GM18909 (cell line): ENCODE results near the gene MEN1.
"Not testable (repeated sequence)": the region's sequence is repeated elsewhere in the genome, so short reads cannot be mapped to it uniquely, and the experiment has no call there.

Source experiments
- ATAC-seq: cut with Tn5 transposase; IDR thresholded peaks from one replicate; pipeline ENCODE4 v1.9.1; 2021; ENCODE audit warnings: mild to moderate bottlenecking; ENCODE audit not compliant: unreplicated experiment, poor library complexity

Gene MEN1

DNA sequence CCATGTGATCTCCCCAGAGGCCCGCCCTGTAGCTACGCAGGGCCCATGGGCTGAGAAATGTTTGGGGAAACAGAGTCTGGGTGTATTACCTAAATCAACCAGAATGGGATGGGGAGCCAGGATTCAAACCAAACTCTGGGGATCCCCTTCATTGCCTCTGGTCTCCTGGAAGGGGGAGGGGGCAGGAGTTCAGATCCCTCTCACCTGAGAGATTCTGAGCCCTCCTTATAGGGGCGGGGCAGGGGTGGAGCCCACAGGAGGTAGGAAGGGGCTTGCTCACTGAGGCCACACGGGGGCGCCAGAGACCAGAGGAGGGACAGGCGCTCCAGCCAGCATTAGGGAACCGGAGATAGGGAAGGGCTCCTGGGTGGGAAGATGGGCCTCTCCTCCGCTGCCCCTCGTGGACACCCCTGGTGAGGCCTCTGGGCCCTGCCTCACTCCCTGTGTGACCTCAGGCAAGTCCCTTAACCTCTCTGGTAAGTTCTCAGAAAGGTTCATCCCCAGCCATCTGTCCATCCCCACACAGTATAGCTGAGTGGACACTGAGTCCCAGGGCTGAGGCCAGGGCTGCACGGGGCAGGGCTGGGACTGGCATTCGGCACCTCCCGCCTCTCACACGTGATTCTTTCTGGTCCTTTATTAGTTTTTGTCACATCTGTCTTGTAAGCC lies 36.8 kb upstream of the MEN1 start:
- ATAC-seq, result no peak

DNA sequence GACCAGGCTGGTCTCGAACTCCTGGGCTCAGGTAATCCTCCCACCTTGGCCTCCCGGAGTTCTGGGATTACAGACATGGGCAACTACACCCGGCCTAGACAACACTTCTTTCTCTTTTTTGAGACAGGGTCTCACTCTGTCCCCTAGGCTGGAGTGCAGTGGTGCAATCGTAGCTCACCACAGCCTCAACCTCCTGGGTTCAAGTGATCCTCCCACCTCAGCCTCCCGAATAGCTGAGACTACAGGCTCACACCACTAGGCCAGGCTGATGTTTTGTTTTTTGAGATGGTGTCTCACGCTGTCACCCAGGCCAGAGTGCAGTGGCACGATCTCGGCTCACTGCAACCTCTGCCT lies 35.4 kb upstream of the MEN1 start:
- ATAC-seq, result not testable (repeated sequence)

DNA sequence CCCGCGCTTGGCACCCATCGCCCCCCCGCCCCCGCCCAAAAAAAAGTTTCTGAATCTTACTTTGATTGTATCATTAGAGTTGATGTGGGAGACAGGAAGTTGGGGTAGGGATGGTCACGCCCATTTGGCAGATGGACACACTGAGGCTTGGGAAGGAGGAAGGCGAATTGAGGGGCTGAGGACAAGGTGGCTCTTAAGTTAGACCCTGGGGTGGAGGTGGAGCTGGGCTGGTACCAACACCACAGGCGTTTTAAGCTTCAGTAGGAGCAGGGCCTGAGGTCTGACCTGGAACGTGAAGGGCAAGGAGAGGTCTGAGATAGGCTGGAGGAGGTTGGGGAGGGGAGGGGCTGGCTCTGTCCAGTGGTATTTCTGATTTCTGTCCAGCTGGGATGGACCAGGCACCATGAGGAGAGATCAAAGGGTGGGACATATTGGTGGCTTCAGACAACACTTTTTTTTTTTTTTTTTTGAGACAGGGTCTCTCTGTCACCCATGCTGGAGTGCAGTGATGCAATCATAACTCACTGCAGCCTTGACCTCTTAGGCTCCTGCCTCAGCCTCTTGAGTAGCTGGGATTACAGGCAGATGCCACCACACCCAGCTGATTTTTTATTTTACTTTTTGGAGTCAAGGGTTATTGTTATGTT lies 34.9 kb upstream of the MEN1 start:
- no peak for ATAC-seq

DNA sequence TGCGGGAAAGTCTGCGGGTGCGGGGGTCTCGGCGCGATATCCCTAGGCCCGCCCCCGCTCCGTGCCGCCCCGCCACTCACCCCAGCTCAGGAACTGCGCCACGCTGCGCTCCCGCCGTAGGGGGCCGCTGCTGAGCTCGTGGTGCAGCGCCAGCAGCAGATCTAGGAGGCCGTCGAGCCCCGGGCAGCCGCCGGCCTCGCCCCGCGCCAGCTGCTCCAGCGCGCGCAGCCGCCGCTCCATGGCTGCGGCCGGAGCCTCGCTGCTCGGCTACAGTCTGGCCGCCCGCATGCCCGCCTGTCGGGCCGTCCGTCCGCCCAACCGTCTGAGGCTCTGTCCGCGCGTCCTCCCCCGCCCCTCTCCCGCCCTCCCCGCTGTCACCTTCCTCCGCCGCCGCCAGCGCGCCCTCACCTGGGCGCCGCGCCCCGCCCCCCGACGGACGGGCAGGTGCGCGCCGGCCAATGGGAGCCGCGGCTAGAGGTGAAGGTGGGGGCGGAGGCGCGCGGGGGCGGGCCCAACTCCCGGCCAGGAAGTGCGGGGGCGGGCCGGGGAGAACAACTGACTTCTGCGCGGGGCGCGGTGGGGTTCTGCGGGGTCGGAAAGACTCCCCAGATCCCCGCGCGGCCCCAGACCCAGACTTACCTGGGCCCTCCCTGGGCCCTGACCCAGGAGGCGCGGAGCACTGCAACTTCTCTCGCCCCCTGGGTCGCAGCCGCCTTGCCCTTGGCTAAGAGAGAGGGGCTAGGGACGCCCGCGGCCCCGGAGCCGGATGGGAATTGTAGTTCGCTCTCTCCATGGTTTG lies 34.2 kb upstream of the MEN1 start, which contains the start of gene CDC42BPG:
Gene CDC42BPG (minus strand): TSS at position 324 of the 799 bp plus-strand sequence. CDS start 84 bp downstream, at position 240.
- ATAC-seq, result no peak

DNA sequence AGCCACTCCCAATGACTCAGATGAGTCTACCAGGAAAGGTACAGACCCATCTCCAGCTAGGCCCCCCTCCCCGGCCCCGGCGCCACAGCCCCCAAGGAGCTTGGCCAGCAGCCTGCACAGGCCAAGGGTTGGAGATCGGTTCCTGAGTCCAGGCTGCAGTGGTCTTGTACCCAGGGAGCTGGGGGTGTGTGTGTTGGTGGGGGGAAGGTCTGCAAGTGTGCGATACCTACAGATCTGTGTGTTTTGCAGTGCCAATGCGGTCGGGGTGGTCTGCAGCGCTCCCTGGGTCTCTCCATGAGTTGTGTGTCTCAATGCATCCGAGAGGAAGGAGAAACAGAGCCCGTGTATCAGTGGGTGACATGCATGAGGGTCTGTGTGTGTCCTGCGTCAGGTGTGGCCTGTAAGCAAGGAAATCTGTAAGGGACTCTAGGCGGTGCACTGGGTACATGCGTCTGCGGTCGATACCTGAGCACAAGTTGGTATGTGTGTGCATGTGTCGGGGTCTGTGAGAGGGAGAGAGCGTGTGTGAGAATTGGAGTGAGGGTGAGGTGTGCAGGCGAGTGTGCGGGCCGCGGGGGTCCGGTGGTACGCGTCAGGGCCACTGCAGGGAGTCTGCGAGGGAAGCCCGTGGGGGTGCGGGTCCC lies 33.5 kb upstream of the MEN1 start:
- ATAC-seq, result no peak

DNA sequence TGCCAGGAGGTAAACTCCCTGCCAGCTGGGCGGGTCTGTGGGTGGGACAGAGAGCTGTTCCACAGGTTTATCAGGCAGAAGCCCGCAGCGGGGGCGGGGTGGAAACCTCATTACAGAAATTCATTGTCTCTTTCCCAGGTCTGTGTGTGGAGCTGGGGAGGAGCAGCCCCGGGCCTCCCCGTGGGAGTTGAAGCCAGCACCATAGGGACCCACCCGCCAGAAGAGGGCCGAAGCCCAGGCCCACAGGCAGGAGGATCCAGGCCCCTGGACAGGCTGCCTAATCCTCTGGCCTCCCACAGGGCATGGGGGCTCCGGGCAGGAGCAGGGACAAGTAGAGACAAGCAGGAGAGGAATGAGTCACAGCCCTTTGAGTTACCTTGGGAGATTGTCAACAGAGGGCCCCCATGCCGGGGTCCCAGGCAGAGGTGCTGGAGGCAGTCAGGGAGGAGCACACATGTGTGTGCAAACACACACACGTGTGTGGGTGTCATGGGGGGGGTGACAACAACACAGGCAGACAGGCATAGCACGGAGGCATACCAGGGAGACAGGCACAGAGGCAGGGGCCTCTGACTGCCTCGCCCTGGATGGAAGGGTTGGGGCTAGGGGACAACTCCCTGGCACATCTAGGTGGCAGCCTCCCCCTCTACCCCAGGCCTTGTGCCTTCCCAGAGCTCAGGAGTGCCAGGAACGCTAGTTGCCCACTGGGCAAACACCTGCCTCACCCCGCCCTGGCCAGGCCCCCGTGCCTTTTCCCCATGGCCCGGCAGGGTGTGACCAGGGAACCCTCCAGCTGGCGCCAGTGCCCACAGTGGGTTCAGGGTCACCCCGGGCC lies 32.7 kb upstream of the MEN1 start:
- no peak for ATAC-seq

DNA sequence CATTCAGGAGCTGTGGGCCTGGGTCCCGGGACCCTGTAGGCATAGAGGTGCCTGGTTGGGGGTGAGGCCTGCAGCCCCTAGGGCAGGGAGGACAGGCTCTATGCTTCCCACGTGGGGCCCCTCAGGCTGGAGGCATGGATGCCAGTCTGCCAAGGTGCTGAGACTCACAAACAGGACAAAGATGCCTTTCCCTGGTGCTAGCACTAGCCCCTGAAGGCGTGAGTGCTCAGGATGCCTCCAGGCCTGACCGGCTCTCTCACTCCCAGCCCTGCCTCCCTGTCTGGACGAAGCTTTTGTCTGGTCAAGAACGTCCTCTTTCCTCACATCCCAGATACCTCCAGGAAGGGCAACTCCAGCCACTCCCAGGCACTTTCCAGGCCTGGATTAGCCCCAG lies 32.0 kb upstream of the MEN1 start:
- ATAC-seq, result no peak

DNA sequence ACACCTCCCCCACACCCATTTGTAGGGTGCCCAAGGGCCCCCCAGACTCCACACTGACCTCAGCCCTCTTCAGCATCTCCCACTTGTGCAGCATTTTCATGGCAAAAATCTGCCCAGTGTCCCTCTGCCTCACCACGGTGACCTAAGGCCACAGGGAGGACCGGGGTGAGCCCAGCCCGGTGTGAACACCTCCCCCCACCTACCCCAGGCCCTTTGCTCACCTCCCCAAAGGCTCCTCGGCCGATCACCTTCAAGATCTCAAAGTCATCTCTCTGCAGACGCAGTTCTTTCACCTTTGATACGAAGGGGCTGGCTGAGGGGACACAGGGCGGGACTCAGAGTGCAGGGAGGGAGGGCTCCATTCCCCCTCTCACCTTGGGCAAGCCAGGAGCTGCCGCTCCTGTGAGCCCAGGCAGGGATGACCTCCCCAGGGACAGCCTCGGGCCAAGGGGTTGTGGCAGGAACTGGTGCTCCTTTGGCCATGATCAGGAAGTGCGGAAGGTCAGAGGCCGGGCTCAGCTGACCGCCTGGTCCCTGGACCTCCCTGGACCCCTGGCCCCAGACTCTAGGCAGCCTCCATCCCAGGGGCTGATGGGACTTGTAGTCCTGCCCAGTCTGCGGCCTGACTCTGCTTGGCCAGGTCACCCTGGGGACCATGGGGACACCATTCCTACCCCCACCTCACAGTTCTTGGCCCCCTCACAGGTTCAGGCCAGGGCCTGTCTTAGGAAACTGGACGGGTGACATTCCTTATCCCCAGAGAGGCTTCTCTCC lies 31.4 kb upstream of the MEN1 start:
- ATAC-seq, result no peak

DNA sequence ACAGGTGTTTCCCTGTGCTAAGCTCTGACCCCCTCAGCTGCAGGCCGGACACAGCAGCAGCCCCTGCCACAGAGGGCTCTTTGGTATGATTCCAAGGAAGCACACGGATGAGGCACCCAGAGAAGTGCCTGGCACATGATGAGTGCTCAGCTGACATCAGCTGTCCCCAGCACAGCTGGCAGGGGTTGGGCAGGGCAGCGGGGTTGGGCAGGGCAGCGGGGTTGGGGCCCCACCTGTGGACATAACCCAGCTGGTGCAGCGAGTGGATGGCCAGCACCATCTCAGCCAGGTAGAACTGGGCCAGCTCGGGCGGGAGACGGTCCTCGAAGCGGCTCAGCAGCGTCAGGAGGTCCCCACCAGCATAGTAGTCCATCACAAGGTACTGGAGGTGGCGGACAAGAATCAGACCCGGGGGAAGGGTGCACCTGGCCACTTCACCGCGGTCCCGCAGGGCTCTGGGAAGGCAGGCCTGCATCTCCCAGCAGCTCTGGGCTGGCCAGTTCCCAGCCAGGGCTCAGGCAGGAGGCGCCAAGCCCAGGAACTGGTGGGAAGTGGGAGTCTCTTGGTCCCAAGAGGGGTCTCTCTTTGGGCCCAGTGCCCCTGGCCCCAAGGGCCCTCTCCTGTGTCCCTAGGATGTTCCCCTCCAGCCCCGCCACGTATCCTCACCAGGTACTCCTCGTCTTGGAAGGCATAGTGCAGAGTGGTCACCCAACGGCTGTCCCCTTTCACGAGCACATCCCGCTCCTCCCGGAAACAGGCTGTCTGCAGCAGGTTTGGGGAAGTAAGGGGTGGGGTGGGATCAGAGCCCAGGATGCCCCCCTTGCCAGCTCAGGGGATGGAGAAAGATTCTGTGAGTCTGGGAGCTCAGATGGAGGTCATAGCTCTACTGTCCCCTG lies 29.8 kb upstream of the MEN1 start:
- ATAC-seq, result no peak

DNA sequence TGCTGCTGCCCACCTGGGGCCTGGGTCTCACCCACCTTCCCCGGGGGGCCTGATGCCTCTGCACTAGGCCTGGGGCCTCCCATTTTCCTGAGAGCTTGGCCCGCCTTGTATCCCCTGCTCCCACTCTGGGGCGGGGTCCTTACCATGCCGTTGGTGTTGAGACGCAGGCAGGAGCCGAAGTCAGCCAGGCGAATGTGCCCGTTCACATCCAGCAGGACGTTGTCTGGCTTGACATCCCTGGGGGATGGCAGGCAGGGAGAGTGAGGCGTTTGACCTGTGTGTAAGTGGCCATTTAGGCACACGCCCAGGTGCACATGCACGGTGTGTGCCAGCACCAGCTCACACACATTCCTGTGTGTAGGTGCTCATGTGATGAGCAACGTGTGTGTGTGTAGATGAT lies 29.0 kb upstream of the MEN1 start:
- ATAC-seq, result no peak

DNA sequence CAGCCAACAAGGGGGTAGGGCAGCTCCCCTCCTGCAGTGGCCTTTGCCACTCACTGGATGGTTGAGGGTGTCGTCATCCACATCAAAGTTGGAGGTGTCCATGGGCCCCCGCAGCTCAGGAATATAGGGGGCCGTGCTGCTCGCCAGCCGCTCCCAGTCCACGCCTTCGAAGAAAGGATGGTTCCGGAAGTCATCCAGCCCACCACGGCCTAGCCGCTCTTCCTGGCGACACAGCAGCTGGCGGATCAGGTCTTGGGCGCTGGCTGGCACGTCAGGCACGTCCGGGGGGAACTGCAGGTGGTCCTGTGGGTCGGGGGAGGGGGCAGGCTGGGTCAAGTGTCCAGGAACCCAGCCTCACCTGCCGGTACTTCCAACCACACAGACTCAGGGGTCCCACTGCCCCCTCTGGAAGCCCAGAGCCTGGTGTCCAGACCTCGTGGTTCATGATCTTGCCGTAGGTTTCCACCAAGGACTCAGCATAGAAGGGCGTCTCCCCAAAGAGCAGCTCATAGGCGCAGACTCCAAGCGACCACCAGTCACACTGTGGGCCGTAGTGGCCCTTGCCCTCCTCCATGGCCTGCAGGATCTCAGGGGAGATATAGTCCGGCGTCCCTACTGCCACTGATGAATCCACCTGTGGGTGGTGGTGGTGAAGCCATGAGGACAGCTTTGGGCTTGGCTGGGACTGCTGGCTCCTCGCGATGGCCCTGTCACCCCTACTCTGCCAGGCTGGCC lies 28.4 kb upstream of the MEN1 start:
- no peak for ATAC-seq

DNA sequence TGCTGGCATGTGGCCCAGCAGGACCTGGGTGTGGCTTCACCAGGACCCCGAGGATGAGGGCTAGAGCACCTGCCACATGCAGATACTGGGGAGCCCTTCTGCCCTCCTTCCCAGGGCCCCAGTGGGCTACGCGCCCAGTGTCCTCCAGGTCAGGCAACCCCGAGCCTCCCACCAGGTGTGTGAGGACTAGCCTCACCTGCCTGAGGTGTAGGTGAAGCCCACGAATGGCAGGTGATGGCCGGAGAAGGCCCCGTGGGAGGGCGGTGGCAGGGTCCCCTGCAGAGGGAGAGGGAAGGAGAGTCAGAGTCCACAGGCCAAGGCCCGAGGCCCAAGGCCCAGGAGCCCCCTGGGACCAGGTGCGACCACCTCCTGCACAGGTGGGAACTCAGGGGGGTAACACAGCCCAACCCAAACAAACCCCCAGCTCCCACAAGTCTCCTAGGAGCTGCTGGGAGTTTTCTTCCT lies 27.6 kb upstream of the MEN1 start:
- no peak for ATAC-seq

DNA sequence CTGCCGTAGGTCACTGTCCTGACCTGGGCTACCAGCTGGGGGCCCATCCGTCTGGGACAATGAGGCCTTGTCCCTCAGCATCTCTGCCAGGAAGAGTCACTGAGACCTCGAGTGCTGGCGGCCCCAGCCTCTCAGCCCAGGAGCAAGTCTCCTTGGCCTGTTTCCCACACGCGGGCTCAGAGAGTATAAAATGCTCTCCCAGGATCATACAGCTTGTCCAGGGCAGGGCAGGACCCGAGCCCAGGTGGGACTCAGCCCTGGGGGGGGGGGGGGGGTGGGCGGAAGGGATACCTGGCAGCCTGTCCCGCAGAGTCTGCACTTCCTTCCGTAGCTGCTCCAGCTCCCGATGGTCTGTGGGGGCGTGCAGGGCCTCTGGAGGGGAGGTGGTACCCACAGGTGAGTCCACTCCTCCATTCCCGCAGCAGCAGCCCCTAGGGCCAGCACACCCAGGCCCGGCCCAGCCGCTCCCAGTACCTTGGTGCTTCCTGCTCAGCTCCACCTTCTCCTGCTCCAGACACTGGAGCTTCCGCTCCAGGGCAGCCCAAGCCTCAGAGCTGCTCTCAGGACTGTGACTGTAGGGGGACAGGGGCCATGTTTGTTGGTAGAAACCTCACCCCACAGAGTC lies 26.2 kb upstream of the MEN1 start:
- ATAC-seq, result no peak

DNA sequence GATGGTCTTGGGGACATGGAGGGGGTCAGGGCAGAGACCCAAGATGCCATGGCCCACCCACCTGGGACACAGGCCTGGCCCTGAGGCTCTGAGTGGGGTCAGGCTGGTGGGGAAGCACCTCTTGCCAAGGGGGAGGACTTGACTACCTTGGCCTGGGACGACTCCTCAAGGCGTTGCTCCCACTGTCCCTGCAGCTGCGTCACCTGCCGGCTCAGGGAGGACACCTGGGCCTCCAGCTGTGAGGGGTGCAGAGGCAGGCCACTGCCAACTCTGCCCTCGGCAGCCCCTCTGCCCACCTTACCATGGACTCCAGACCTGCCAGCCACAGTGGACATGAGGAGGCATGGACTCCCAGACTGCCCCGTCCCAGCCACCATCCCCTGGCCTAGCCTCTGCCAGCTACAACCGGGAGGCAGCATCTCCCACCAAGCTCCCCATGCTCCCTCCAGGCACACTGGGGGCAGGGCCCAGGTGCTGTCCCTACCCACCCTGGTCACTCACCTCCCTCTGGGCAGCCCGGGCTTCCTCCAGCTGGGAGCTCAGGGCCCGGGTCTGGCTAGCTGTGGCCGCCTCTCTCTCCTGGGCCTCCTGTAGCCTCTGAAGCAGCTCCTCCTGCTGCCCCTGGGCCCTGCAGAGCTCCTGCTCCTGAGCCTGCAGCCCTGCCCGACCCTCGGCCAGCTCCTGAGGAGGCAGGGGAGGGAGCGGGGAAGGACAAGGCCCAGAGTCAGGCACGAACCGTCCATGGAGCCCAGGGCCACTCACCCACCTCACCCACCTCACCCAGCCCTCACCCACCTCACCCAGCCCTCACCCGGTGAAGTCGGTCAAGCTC lies 25.5 kb upstream of the MEN1 start:
- no peak for ATAC-seq

DNA sequence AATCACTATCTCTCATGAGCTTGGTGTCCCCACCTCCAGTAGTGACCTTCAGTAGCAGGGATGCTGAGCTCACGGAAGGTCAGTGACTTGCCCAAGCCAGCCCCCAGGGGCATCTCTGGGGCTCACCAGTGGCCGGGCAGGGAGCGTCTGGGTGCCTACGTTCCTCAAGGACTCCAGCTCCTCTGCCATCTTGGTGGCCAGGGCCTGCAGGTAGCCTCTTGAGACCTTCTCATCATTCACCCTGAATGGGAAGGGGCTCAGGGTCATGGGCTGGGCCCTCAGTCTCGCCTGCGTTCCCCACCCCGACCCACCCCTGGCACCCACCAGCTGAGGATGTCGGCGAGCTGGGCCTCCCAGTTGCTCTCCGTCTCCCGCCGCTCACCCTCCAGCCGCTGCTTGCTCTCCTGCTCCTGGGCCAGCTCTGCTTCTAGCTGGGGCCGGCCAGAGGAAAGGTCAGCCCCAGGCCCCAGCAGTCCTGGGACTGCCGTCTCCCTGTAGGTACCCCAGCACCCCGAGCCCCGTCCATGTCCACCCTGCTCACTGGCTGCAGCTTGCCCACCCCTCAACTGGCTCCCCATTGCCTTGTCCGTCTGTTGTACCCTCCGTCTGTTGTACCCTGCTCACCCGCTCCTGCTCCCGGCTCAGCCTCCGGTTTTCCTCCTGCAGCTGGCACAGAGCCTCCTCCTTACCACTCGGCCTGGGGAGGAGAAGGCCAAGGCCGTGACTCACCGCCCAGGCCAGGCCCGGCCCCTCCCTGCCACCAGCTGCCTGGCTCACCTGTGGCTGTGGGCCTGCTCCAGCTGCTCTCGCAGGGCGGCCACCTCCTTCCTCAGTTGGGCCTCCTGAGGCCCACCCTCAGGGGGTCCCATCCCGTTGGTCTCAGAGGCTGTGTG lies 24.6 kb upstream of the MEN1 start:
- no peak for ATAC-seq
